ENCODE data around the gene TINAGL1.
"Not testable (repeated sequence)": the region's sequence is repeated elsewhere in the genome, so short reads cannot be mapped to it uniquely, and the experiment has no call there.

TINAGL1 gene

GRCh38 chr1:31584869-31585735 is 8.8 kb downstream of the TINAGL1 start:
- no peak for DNase-seq

GRCh38 chr1:31585736-31586365 is 9.5 kb downstream of the TINAGL1 start:
- no peak for DNase-seq

- no peak for DNase-seq
Measured at GRCh38 chr1:31586376-31587327, 10.3 kb downstream of the TINAGL1 start.

GRCh38 chr1:31587328-31587699 is 11.0 kb downstream of the TINAGL1 start:
- DNase-seq, result not testable (repeated sequence)

GRCh38 chr1:31587720-31588423 is 11.6 kb downstream of the TINAGL1 start:
- no peak for DNase-seq

GRCh38 chr1:31588751-31589515 is 12.6 kb downstream of the TINAGL1 start:
- DNase-seq, result no peak

- DNase-seq, result no peak
Measured at GRCh38 chr1:31591425-31592093, 15.2 kb downstream of the TINAGL1 start.

- no peak for DNase-seq
Measured at GRCh38 chr1:31592132-31592531, 15.8 kb downstream of the TINAGL1 start.

- DNase-seq, result no peak
Measured at GRCh38 chr1:31593136-31593665, 16.9 kb downstream of the TINAGL1 start.

- peak in 2 of 4 experiments; percentile 61 to 63 for DNase-seq
Measured at GRCh38 chr1:31593770-31594632, 17.7 kb downstream of the TINAGL1 start.

- no peak for DNase-seq
Measured at GRCh38 chr1:31595836-31596736, 19.8 kb downstream of the TINAGL1 start.

GRCh38 chr1:31596737-31597097 is 20.4 kb downstream of the TINAGL1 start:
- no peak for DNase-seq

GRCh38 chr1:31598980-31599379 is 22.7 kb downstream of the TINAGL1 start:
- DNase-seq, result no peak

- DNase-seq, result no peak
Measured at GRCh38 chr1:31600641-31601040, 24.3 kb downstream of the TINAGL1 start.

- DNase-seq, result no peak
Measured at GRCh38 chr1:31602081-31602480, 25.8 kb downstream of the TINAGL1 start.

- no peak for DNase-seq
Measured at GRCh38 chr1:31605908-31606427, 29.7 kb downstream of the TINAGL1 start.

- DNase-seq, result no peak
Measured at GRCh38 chr1:31607360-31607759, 31.0 kb downstream of the TINAGL1 start.

GRCh38 chr1:31609514-31610118 is 33.3 kb downstream of the TINAGL1 start:
- no peak for DNase-seq
